ENCODE measurements around the gene ZPR1. TPM values are rescaled to one million over a fixed set of nuclear protein-coding genes. Genes with fewer than 3 reads are reported as not detected.

ZPR1 gene
- total RNA-seq, 1 donor from 2014 or later: 65.1 TPM

- no peak overlapping the region for H3K27ac Mint-ChIP-seq (ENCODE audit: unreplicated experiment)
- no peaks in the 10 kb centered on the region for H3K9me3 Mint-ChIP-seq (ENCODE audit: unreplicated experiment)
- DNase-seq (ENCODE audit: low read depth) (no peak), FAIRE-seq (no peak)
- peaks cover 13% of the 10 kb centered on the region for H3K4me1 ChIP-seq (ENCODE audit: insufficient read depth, low read length)
- H3K27ac ChIP-seq (ENCODE audit: low read depth, low read length): no peak overlapping the region
- H3K9me3 ChIP-seq (ENCODE audit: insufficient read depth, low read depth, low read length): no peaks in the 10 kb centered on the region
- H3K4me3 Mint-ChIP-seq (ENCODE audit: unreplicated experiment): no peak overlapping the region
- no peaks in the 10 kb centered on the region for H3K27me3 ChIP-seq (ENCODE audit: insufficient read depth, low read length)
- no peaks in the 10 kb centered on the region for H4K20me1 ChIP-seq (ENCODE audit: insufficient read depth, low read length)
- H2AFZ ChIP-seq (ENCODE audit: low read depth, low read length): no peak overlapping the region
- no peak overlapping the region for H3K4me2 ChIP-seq (ENCODE audit: low read length)
- no peaks in the 10 kb centered on the region for H3K36me3 ChIP-seq (ENCODE audit: insufficient read depth, low read length)
- no peaks in the 10 kb centered on the region for H3K79me2 ChIP-seq (ENCODE audit: insufficient read depth, low read length)
- no peaks in the 10 kb centered on the region for H3K27me3 Mint-ChIP-seq (ENCODE audit: low read depth, unreplicated experiment)
- H3K4me1 Mint-ChIP-seq (ENCODE audit: low read depth, unreplicated experiment): peaks cover 14% of the 10 kb centered on the region
- no peaks in the 10 kb centered on the region for H3K36me3 Mint-ChIP-seq (ENCODE audit: low read depth, unreplicated experiment)
- H3K9ac ChIP-seq (ENCODE audit: low read length): no peak overlapping the region
- H3K4me3 ChIP-seq (ENCODE audit: insufficient read depth, low read depth, low read length): no peak overlapping the region
- no peak for TF ChIP-seq CTCF (IDR thresholded peaks at IDR 0.05; ENCODE audit: insufficient read depth, low read depth, low read length)
- no peak for TF ChIP-seq EZH2 (IDR thresholded peaks at IDR 0.05; ENCODE audit: insufficient read depth, low read length)
Observed at GRCh38 chr11:116738975-116739374, 48.8 kb downstream of the ZPR1 start.

- Histone ChIP-seq H4K20me1 (ENCODE audit: insufficient read depth, low read length) (no peaks in the 10 kb centered on the region), H3K9ac (ENCODE audit: low read length) (no peak overlapping the region), H2AFZ (ENCODE audit: low read depth, low read length) (no peak overlapping the region), H3K4me2 (ENCODE audit: low read length) (no peak overlapping the region), H3K4me3 (ENCODE audit: insufficient read depth, low read depth, low read length) (no peak overlapping the region), H3K27me3 (ENCODE audit: insufficient read depth, low read length) (no peaks in the 10 kb centered on the region), H3K79me2 (ENCODE audit: insufficient read depth, low read length) (no peaks in the 10 kb centered on the region), H3K27ac (ENCODE audit: low read depth, low read length) (no peak overlapping the region), H3K4me1 (ENCODE audit: insufficient read depth, low read length) (peaks cover 3% of the 10 kb centered on the region), H3K9me3 (ENCODE audit: insufficient read depth, low read depth, low read length) (no peaks in the 10 kb centered on the region), H3K36me3 (ENCODE audit: insufficient read depth, low read length) (no peaks in the 10 kb centered on the region)
- no peaks in the 10 kb centered on the region for H3K9me3 Mint-ChIP-seq (ENCODE audit: unreplicated experiment)
- no peaks in the 10 kb centered on the region for H3K36me3 Mint-ChIP-seq (ENCODE audit: low read depth, unreplicated experiment)
- TF ChIP-seq EZH2 (IDR thresholded peaks at IDR 0.05; ENCODE audit: insufficient read depth, low read length): no peak
- TF ChIP-seq CTCF (IDR thresholded peaks at IDR 0.05; ENCODE audit: insufficient read depth, low read depth, low read length): no peak
- DNase-seq (ENCODE audit: low read depth) (no peak), FAIRE-seq (no peak)
- no peak overlapping the region for H3K27ac Mint-ChIP-seq (ENCODE audit: unreplicated experiment)
- H3K27me3 Mint-ChIP-seq (ENCODE audit: low read depth, unreplicated experiment): no peaks in the 10 kb centered on the region
- no peak overlapping the region for H3K4me3 Mint-ChIP-seq (ENCODE audit: unreplicated experiment)
- peaks cover 3% of the 10 kb centered on the region for H3K4me1 Mint-ChIP-seq (ENCODE audit: low read depth, unreplicated experiment)
Observed at GRCh38 chr11:116736763-116737162, 51.1 kb downstream of the ZPR1 start.

- no peak overlapping the region for H3K4me3 Mint-ChIP-seq (ENCODE audit: unreplicated experiment)
- H3K36me3 Mint-ChIP-seq (ENCODE audit: low read depth, unreplicated experiment): no peaks in the 10 kb centered on the region
- no peak overlapping the region for H3K4me3 ChIP-seq (ENCODE audit: insufficient read depth, low read depth, low read length)
- H3K9ac ChIP-seq (ENCODE audit: low read length): no peak overlapping the region
- no peak overlapping the region for H2AFZ ChIP-seq (ENCODE audit: low read depth, low read length)
- TF ChIP-seq CTCF (IDR thresholded peaks at IDR 0.05; ENCODE audit: insufficient read depth, low read depth, low read length) (no peak), EZH2 (IDR thresholded peaks at IDR 0.05; ENCODE audit: insufficient read depth, low read length) (no peak)
- peaks cover 5% of the 10 kb centered on the region for H3K4me1 Mint-ChIP-seq (ENCODE audit: low read depth, unreplicated experiment)
- DNase-seq (ENCODE audit: low read depth) (no peak), FAIRE-seq (no peak)
- no peaks in the 10 kb centered on the region for H4K20me1 ChIP-seq (ENCODE audit: insufficient read depth, low read length)
- peaks cover 14% of the 10 kb centered on the region for H3K27me3 ChIP-seq (ENCODE audit: insufficient read depth, low read length)
- H3K27ac ChIP-seq (ENCODE audit: low read depth, low read length): no peak overlapping the region
- no peaks in the 10 kb centered on the region for H3K9me3 ChIP-seq (ENCODE audit: insufficient read depth, low read depth, low read length)
- H3K27me3 Mint-ChIP-seq (ENCODE audit: low read depth, unreplicated experiment): peaks cover 6% of the 10 kb centered on the region
- H3K4me1 ChIP-seq (ENCODE audit: insufficient read depth, low read length): no peaks in the 10 kb centered on the region
- H3K4me2 ChIP-seq (ENCODE audit: low read length): no peak overlapping the region
- H3K27ac Mint-ChIP-seq (ENCODE audit: unreplicated experiment): no peak overlapping the region
- H3K79me2 ChIP-seq (ENCODE audit: insufficient read depth, low read length): no peaks in the 10 kb centered on the region
- H3K36me3 ChIP-seq (ENCODE audit: insufficient read depth, low read length): no peaks in the 10 kb centered on the region
- H3K9me3 Mint-ChIP-seq (ENCODE audit: unreplicated experiment): no peaks in the 10 kb centered on the region
Observed at GRCh38 chr11:116733969-116734508, 53.8 kb downstream of the ZPR1 start.
